EH (cell line): ENCODE results near the gene TPCN2.
A peak's percentile ranks its signal among the peaks of the same experiment; 100 is the strongest.

ENCODE experiments used
- DNase-seq: peaks from one replicate; pipeline ENCODE4 v3.0.0-alpha.2; 2015; ENCODE audit warnings: low read depth

Gene TPCN2

DNA sequence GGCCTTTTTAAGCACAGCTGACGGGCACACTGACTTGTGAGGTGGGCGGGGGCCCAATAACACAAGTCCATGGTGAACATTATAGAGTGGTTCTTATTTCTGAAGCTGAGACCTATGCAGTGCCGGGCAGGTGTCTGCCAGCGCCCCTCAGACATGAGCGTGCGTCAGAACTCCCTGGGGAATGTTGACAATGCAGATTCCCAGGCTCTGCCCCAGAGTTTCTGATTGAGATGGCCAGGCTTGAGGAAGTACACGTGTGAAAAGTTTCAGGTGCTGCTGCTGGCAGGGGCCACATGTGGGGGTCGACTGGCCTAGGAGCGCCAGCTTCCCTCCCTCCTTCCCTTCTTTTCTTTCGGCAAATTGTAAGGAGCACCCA, 46.2 kb downstream of the TPCN2 start:
- no peak for DNase-seq

DNA sequence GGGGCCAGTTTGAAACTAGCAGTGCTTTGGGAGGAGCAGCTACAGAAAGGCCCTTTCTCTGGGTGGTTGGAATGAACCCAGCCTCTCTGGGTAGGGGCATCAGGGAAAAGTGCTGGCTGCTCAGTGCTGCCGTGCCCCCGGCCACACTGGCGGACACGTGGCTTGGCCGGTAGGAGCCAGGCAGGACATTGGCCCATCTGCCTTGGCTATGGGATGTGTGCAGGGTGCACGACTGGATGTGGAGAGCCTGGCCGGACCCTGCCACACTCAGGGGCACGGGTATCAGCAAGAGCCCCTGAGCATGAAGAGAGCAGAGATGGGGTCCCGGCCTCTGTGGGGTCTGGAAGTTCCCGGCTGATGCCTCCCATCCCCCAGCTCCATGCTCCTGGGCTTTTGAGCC, 46.6 kb downstream of the TPCN2 start:
- no peak for DNase-seq

DNA sequence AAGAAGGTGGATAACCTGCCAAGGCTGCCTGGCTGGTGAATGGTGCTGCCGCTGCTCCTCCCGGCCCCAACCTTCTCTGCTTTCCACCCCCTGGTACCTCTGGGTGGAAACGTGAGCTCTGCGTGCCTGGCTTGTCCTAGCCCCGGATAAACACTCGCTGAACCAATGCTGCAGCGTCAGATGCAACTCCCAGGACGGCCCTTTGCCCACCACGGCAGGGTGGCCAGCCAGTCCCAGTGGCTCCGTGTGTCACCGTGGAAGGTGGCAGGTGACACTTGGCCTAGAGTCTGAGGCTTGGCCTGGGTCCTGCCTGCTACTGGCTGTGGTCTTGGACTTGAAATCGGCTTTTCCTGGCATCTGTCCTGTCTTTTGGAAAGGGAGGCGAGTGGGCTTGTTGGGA, 47.7 kb downstream of the TPCN2 start:
- DNase-seq, result no peak

DNA sequence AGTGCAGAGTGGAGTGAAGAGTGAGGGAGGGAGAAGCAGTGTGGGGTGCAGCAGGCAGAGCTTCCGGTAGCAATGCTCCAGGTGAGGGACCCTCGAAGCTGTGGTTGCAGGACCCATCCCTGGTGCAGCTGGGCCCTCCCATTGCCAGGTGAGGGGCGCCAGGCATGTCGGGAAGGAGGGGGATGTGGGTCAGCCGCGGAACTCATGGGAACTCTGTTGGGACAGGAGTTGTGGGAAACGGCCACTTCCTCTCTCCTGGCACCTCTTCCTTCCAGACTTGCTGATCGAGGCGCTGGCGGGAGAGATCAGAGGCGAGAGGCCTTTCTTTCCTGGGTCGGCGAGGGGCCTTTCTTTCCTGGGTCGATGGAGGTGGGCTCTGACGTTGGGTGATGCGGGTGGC, 48.5 kb downstream of the TPCN2 start:
- DNase-seq, result no peak

DNA sequence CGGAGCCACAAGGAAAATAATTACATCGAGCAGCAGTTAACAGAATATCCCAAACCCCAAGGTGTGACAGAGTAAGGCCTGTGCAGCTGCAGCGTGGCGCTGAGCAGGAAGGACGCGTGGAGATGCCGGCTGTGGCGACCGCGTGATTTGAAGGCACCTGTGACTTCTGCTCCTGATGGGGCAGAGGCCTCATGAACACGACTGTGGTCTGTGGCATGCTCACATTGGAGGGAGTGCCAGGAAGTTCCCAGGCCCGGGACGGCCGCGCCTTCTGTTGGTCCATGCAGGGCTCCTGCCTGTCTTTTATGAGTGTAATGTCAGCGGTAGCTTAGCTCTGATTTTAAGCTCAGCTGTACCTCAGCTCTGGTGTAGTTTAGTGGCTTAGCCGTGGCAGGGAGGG, 50.4 kb downstream of the TPCN2 start:
- no peak for DNase-seq

DNA sequence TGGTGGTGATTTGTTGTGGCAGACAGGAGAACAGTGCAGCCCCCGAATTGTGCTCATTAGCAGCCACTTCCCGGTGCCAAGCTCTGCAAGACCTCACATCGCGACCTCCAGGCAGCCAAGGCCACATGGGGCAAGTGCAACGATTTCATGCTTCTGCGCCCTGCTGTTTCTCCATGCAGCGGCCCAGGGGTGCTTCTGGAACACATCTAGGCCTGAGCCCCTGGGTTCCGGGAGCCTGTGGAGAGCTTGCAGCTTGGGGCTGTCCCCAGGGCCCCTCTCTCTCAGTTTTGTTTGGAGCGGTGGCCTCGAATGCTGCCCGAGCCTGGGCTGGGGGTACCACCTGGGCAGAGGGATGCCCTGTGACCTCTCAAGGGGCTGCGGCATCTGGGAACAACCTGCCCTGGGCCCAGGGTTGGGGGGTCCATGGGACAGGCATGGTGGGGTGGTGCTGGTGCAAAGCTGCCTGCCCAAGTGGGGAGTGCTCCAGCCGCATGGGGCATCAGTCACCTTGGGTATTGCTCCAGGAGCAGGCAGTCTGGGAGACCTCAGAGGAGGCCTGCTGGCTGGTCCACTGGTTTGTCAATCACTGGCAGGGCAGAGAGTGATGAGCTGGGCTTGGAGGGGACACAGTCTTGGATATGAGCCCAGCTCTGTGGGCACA, 51.9 kb downstream of the TPCN2 start:
- DNase-seq, result no peak

DNA sequence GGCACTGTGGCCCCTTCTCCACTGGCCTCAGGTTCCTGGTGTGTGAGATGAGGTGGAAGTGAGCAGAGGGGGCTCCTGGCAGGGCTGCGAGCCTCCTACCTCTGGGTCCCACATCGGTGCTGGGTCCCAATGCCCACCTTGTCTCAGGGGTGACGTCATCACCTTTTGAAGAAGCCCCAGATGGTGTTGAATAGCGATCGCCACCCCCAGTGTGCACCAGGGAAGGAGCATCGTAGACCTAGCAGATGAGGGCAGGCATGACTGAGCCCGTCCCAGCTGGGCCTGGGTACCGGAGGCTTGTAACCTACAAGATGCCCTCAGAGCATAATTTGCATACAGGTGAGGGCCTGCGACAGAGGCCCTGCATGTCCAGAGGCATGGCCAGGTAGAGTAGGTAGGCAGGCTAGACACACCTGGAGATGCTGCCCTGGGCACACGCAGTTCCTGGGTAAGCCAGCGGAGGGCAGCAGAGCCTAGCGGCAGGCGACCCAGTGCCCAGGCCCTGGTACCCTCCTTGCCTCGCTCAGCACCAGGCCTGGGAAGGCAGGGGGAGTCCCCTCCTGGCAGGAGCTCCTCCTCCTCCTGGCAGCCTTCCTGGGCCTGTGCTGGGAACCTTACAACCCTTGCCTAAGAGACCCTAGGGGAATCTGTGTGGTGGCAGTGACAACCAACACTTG, 52.5 kb downstream of the TPCN2 start:
- peak; percentile 83 for DNase-seq

DNA sequence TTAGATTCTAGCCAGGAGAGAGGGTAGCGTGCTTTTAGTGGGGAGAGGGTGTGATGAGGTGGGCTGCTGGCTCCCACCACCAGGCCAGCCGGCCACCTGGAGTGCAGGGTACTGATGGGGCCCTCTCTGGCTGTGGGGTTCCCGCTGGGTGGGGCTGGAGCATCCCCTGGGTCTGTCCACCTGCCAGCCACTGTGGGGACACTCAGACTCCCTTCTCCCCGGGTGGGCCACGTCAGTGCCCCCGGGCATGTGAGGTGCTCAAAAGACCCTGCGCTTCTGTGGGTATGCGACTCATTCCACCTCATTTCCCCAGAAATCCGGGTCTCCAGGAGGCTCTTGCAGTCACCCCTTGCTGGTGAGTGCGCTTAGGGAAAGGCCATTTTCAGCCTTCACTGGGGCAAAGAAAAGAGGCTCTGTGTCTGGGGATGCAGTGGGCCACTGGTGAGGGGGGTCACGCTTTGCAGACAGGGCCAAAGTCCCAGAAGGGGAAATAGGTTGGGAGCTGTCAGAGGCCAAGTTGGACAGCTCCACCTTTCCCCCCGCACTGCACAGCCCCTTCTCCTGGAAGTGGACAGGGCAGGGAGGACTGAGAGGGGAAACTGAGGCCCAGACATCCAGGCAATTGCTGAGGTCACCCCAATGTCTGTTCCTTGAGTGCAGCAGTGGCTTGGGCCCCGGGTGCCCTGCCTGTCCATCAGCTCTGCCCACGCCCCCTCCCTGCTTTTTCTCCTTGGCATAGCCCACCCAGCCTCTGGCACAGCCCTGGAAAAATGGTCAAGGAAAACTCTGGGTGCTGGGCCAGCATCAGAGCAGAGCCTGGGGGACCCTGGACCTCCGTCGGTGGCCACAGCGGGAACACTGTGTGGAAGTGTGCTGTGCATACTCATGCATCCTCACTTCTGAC, 53.3 kb downstream of the TPCN2 start:
- DNase-seq, result no peak

DNA sequence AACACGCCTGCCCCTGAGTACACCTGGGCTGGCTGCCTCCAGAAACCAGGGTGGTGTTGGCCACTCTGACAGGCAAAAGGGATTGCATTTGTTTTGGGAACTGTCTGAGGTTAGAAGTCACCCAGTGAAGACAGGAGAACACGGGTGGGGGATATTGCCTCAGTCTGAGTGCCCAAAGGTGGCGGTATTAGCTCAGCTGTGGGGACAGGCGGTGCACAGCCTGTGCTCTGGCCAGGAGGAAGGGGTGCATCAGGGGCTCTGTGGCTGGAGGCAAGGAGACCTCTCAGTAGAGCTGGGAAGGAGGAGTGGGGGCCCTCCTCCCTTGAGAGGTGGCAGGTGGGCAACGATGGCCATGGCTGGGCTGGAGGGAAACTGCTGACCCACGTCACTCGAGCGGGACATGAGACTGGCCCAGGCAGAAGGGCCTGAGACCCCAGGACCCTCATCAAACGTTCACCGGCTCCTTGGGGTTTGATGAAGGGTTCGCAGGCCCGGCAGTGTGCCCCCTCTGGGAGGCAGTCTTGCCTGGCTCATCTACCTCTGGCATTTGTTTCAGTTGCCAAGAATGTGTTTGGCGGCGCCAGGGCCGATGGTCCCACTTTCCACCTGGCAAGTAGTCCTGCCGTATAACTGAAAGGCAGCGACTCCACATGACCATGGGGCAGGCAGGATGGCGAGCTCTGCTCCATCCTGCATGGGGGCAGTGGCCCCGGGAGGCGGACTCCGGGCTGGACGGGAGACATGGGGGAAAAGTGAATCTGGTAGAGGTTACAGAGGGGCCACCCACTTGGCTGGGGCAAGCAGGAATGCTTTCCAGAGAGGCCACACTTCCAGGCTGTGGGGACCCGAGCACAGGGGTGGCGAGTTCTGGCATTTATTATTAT, 54.2 kb downstream of the TPCN2 start:
- peak; percentile 26 for DNase-seq

DNA sequence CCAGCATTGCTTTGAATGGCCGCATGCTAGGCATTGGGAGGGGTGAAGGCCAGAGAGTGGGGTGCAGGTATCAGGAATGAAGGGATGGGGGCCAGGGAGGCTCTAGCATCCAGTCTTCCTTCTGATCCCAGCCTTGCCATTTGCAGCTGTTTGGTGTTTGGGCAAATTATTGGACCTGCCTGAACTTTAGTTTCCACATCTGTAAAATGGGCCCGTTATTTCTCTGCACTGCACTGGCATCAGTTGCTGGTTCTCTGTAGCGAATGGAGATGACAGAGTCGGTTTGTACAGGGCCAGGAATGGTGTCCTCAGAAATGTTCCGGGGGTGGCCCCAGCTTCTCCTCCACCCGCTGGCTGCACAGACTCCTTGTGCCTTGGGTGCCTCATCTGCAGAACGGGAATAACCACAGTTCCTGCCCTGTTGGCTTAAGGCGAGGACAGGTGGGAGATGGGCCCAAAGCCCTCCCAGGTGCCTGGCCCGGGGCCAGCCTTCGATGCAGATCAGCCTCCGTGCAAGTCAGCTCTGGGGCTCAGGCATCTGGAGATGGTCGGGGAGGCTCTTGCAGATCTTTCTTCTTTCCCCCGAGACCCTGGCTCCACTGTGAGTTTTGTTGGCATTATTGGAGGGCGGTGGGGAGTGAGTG, 55.6 kb downstream of the TPCN2 start:
- DNase-seq, result no peak

DNA sequence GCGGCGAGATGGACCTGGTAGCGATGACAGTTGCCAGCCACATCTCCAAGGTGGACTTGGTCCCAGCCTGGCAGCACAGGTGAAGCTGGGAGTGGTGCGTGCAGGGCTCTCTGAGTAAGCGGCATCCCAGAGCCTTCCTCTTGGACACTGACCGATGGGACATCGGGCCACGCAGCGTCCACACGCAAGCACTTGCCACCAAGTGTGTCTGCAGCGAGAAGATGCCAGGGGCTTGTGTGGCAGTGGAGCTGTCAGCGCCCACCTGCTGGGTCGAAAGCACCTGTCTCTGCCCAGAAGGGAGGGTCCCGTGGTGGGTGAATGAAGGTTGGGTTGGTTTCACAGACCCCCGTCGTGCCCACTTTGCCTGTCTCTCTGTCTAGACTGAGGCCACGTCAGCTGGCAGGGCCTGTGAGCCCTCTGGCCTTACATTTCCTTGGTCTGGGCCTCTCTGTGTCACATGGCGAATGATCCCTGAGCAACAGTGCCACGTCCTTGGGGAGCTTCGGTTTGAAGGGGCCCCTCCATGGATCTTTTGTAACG, 56.2 kb downstream of the TPCN2 start:
- no peak for DNase-seq

DNA sequence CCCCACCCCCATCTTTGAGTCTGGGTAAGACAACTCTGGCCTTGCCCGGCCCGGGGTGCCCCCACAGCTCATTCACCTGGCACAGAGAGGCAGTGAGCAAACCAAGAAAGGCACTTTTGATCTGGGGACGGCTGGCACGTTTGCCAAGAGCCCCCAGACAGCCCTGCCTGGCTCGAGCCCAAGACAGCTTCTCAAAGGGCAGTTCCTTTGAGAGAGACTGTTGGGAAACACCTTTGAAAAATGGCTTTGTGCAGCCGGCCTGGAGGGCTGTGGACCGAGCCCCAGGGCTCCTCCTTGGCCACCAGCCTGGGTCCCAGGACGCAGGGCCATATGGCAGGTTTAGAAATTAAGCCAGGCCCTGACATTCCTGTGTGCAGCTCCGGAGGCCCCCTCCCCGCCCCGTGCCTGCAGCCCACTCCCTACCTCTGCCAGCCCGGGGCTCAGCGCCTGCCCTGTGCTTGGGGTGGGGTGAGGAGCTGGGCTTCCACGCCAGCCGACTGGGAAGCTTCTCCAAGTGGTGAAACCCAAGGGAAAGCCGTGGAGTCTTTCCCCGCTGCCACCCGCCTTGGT, 56.8 kb downstream of the TPCN2 start:
- no peak for DNase-seq

DNA sequence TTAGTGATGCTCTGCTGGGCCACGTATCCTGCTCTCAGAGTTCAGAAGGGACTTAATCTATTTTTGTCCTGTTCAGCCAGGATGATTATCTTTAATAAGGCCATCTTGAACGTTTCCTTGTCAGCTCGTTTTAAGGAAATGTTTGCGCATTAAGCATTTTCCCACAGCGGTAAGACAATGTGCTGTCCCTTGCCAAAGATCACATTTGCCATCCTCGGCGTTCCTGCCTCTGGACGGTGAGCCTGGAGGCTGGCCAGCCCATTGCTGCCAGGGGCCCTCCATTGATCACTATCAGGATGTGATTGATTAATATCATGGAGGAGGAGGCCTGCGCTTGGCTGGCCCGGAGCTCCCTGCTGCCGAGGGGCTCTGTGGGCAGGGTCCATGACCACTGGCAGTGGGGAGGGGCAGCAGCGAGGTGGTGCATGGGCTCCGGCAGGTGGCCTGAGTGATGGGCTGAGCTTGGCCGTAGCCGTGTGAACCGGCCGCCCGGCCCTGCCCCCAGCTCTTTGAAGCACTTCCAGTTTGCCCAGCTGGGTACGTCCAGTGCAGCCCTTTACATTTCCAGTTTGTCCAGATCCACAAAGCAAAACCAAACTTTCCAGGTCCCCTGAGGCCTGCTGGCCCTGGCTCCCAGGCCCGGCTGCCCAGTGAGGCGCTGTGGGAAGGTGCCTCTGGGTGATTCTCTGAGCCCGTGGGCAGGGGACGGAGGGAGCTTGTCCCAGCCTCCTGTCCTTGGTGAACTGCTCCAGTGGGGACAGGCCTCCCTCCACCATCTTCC, 57.5 kb downstream of the TPCN2 start:
- no peak for DNase-seq

DNA sequence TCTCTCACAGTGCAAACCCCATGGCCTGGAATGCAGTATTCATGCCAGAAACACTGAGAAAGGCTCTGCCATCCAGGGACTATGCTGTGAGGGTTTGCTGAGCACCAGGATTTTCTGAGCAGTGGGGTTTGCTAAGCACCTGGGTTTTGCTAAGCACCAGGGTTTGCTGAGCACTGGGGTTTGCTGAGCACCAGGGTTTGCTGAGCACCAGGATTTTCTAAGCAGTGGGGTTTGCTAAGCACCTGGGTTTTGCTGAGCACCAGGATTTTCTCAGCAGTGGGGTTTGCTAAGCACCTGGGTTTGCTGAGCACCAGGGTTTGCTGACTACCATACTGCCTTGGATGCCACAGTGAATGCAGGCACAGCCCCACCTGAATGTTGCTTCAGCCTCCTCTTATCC, 58.7 kb downstream of the TPCN2 start:
- DNase-seq, result no peak

DNA sequence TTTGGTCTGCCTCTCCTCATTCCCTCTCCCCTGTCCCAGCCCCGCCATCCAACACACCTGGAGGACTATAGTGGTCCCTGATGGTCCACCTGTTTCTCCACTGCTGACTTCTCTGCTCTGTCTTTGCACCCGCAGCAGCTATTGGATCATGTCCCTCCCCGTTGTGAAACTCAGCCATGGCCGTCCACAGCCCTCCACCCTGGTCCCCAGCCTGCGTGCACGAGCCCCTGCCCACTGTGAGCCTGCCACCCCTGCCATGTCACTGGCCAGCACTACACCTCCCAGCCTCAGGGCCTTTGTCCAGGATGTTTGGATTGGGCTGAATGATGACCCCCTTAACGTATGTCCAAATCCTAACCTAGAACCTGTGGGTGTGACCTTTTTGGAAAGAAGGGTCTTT, 59.3 kb downstream of the TPCN2 start:
- DNase-seq, result no peak

DNA sequence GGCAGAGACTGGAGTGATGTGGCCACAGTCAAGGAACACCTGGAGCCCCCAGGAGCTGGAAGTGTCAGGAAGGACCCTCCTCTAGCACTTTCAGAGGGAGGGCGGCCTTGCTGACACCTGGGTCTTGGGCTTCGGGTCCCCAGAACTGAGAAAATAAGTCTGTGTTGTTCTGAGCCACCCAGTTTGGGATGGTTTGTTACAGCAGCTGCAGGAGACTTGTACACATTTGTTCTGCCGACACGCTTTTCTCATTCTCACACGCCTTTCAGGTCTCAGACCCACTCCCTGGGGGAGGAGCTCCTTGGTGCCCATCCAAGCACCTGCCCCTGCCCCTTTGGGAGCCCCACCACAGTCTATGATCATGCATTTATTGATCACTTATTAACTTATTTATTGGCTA, 59.8 kb downstream of the TPCN2 start:
- no peak for DNase-seq

DNA sequence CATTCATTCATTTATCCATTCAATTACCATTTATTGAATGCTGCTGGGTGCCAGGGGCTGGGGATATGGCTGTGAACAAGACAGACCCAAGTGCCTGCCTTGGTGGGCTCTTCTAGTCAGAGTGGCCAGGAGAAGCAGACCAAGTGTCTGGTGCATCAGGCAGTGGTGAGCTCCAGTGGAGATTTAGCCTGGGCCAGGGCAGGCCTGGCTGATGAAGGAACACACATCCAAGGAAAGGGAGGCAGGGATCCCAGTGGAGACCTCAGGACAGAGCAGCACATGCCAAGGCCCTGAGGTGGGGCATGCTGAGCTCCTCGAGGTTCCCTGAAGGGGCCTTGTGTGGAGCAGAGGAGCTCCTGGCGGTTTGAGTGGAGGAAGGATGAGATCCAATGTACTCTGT, 60.4 kb downstream of the TPCN2 start:
- no peak for DNase-seq

DNA sequence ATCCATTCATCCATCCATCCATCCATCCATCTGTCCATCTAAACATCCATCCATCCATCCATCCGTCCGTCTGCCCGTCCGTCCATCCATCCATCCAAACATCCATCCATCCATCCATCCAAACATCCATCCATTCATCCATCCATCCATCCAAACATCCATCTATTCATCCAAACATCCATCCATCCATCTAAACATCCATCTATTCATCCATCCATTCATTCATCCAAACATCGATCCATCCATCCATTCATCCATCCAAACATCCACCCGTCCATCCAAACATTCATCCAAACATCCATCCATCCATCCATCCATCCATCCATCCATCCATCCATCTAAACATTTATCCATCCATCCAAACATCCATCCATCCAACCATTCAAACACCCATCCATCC, 61.7 kb downstream of the TPCN2 start:
- DNase-seq, result no peak

DNA sequence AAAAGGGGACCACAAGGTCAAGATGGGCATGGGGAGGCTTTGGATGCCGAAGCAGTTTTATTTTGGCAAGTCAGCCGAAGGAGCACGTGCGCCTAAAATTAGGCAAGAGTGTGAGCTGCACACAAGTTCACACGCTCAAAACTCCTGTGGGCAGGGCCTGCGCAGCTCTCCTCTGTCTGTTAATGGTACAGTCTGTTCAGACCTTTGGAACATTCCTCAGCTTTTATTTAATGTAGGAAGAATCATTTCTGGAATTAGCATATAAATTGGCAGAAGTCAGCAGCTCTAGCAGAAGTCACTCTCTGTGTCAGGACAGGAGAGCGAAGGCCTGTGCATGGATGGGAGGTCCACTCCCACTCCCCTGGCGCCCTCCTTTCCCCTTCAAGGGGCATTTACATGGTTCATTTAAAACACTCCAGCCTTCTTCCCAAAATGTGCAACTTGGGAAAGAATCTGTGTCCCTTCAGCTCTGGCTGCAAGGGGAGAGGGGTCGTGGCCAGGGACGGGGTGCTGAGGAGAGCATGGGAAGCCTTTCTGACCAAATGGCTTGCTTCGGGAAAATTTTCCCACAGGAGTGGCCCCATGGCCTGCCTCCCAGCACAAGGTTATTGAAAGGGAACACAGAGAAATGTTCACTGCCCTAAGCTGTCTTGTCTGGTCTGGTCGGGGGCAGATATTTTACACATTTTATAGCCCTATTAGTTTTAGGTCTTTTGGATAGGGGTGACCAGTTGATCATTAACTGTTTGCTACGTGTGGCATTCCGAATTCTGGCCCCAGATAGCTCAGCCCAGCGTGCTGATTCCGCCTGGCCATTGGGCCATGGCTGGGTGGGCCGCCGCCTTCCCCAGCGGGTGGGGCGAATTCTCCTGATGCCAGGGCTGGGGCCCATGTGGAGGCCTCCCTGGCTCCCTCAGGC, 63.2 kb downstream of the TPCN2 start:
- no peak for DNase-seq
